HTERT RPE-1 (cell line): ENCODE measurements around the gene CLSTN2.

Source experiments
- in situ Hi-C: fragments of 300-500 bp; cut with MboI; formaldehyde crosslinking; loops from 4 replicates; pipeline ENCODE4 v1.14.3; 2020; ENCODE audit warnings: low sequenced_read_pairs

CLSTN2 gene

DNA sequence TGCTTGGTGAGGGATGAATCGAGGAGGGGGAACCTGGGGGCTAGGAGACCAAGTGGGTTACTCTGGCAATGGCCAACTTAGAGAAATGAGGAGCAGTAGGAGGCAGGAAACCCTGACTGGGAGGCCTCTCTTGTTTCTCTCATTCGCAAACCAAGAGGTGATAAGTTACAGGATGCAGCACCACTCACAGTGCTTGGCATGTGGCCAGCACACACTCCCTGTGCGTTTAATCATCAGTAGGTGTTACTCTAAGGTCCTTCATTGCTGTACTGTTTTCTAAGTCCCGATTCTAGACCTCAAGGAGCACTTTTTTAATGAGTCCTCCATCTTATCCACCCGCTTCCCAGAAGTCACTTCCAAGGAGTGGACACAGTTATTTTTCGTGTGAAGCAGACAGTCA lies 428.8 kb downstream of the CLSTN2 start:
- in situ Hi-C loops, result no loop called here

DNA sequence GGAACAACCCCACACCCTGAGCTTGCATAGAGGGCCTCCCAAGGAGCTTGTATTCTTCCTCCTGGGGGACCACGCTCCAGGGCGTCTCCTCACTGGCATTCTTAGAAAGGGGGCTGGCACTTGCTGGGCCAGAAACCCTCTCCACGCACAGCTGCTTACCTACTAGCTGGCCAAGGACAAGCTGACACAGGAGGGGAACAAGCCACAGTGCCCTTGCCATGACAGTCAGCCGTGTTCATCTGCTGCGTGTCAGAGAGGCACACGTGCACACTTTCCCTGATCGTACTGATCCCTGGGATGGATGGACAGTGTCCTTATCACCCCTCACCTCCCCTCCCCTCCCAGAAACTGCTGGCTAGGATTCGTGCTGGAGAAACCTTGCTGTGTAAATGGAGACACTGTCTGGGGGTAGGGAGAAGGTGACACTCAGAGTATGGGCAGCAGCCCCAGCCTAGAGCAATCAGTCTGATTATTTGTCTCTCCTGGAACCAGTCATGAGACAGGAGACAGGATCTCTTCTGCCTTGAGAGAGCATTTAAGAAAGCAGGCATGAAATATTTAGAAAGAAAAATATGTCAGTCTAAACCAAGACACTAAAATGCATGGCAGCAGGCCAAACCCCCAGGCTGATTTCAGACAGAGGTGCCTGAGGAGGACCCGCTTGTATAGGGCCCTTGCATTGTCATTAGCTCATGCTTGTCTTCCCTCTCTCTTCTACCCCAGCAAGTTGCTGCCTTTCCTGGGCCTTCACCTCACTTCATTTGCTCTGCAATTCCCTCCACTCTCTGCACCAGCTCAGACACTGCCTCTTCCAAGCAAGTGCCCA lies 431.1 kb downstream of the CLSTN2 start:
- in situ Hi-C loops, result no loop called here

DNA sequence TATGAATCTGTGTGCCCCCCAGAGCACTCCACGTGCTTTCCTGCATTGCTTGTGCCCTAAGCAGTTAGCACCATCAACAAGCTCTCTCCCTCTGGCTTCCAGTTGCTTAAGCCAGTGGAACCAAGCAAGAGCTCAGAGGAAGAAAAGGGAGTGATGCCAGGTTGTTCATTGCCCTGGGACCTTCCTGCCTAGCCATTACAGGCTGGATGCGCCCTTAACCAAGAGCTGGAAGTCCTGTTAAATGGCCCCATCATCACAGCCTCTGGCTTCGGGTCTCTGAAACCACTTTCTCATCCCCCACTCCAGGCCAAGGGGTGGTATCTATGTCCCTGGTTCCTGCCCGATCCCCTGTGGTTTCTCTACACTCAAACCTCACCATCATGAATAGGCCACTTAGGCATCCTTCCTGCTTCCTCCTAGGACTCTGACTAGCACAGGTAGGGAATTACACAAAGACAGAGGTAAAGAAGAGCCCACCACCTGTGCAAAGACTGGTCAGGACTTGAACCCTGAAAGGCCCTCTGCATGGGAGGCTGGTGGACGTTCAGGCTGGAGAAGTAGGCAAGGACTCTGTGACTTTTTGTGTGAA lies 433.3 kb downstream of the CLSTN2 start:
- in situ Hi-C loops, result no loop called here

DNA sequence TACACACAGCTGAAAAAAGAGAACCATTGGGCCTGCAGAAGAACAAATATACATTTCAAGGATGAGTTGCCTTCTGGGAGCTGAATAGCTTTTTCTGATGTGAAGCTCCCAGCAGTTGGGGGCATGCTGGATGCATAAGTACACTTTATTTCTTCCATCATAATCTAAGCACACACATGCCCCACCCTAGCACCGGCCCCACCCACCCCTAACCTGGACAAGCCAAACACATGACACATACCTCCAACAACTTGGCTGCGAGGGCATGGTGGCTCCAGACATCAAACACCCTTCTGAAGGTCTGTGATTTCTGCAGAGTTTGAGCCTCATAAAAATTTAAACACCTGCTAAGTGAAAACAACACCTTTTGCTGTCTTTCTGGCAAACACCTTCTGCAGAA lies 435.7 kb downstream of the CLSTN2 start:
- in situ Hi-C loops, result no loop called here

DNA sequence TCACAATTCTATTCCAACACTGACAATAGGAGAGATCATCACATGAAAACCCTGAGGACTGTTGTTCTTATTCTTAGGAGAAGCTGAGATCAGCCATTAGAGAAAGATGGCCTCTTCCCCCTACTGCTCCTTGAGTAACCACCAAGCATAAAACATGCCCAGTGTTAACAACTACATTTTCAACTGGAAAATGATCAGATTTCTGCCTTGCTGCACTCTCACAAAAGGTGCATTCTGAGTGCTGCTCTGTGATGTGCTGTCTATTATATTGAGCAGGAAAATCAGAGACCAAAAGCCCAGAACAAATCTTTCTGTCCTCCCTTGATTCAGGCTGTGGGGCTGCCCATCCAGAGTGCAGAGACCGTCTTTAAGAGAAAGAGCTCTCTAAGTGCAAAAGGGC lies 438.2 kb downstream of the CLSTN2 start:
- in situ Hi-C loops, result no loop called here

DNA sequence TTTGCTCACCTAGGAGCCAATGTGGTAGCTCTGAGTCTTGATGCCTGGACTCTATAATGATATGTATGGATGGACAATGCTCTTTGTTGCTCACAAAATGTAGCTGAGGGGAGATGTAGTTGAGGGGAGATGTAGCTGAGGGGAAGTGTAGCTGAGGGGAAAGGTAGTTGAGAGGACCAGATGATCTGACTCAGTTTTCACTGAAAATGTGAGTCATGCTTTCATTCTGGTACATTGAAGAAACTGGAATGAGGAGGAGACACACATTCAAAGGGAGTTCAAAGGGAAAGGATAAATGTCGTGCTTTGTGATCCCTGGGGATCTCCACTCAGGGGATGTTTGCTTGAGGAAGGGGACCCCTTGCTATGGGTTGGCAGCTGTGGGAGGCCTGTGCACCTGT lies 440.0 kb downstream of the CLSTN2 start:
- in situ Hi-C loops, result no loop called here

DNA sequence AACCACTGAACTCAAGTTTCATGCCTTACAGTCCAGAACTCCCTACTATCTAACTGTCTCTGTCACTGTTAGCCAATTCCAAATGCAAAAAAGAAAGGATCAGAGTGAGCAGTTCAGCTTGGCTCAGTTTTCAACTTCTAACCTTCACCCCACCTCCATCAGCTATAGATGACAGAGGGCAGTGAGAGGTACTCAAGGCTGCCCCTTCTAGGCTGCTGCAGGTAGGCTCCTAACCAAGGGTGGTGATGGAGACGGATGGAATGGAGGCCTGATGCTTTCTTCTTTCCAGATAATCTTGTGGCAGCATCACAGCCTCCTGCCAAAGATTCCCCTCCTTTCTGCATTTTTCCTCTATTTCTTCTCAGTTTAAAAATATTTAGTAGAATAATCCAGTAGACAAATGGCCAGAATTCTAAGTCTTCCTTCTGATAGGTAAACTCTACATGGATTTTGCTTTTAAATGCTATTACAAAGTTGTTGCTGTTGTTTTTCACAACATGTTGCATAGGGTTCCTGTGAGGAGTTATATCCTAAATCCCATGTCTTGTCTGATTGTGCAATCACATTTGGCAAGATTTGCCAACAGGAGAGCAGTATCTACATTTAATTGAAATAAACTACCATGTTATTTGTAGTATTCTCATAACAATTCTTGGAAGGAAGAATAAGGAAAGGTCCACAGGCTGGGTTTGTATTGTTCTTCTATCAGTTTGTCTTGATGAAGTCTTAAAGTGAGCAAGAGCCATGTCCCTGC lies 441.3 kb downstream of the CLSTN2 start:
- in situ Hi-C loops, result no loop called here

DNA sequence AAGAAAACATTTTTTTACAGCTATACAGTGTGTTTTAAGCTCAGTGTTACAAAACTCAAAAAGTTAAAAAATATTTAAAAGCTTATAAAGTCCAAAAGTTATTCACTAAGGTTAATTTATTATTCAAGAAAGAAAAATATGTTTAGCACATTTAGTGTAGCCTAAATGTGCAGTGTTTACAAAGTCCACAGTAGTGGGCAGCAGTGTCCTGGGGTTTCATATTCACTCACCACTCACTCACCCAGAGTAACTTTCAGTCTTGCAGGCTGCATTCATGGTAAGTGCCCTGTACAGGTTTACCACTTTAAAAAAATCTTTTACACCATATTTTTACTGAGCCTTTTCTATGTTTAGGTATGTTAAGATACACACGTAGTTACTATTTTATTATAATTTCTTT lies 442.7 kb downstream of the CLSTN2 start:
- in situ Hi-C loops, result no loop called here

DNA sequence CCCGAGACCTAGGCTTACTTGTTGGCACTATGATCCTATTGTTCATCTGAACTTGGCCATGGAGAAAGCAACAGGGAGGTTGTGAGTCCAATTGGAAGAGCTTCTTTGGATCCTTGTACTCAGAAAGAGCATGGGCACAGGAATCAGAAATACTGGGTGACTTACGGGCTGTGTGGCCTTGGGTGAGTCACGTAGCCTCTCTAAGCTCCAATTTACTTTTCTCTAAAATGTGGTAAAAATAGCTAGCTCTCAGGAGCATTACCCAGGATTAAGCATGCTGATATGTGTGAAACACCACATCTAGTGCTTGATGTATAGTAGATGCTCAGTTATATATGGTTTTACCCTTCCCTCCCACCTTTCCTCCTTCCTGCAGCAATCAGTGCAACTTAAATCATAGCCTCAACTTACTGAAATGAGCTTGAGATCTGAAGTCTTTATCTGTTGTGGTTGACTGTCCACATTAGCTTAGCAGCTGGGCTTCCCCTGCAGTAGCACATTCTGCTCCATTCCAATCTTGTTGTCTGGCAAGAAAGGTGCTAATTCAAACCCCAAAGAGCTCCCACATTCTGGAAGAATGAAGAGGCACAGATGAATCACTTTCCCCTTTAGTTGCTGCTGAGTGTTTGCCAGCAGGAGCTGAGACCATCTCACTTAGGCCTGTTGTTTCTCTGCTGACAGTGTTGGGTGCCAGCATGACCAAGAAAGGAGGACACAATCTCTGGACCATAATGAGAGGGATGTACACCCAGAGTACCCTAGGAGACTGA lies 443.8 kb downstream of the CLSTN2 start:
- in situ Hi-C loops, result no loop called here

DNA sequence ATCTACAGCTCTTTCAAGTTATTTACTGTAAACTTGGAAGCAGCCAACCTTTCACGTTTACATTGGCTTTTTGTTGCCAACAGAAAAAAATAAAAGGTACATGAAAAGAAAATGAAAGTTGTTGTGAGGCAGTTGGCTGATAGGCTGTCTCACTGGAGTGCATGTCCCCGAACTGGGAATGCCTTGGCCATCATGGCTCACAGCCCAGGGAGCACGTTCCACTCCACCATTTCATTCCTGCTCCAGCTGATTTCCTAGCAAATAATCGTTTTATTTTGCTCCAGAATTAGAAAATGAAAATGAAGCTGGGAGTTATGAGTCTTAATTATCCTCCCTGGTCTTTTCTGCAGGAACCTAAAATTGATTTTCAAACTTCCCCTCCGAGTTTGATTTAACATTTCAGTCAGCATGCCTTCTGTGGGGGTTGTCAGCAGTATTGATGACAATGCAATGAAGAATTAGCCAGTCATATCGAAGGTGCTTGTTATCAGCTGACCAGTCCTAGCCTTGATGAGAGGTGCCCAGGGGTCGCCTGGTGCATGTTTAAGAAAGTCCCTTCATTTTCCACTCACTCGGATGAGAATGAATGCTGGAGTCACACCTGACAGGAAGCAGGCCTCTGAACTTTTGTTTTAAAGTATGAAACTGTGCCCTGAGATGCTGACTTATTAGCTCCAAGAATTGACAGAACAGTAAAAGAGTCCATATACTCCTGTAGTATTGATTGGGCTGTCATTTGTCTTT lies 449.2 kb downstream of the CLSTN2 start:
- in situ Hi-C loops, result no loop called here

DNA sequence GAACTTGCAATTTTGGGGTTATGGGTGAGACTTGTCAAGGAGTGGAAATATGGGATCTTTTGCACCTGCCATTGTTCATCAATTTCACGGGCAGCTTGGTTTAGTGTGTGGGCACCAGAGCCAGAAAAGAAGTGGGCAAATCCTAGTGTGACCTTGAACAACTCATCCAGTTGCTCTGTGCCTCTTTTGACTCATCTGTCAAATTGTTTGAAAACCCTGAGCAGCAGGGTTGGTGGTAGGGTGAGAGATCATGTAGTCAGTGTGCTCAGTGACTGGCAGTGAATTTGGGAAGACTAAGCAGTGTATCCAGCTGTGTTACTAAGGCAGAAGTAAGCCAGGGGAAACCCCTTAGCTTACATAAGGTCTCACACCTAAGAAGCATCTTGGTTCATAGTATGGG lies 449.9 kb downstream of the CLSTN2 start:
- in situ Hi-C loops, result no loop called here

DNA sequence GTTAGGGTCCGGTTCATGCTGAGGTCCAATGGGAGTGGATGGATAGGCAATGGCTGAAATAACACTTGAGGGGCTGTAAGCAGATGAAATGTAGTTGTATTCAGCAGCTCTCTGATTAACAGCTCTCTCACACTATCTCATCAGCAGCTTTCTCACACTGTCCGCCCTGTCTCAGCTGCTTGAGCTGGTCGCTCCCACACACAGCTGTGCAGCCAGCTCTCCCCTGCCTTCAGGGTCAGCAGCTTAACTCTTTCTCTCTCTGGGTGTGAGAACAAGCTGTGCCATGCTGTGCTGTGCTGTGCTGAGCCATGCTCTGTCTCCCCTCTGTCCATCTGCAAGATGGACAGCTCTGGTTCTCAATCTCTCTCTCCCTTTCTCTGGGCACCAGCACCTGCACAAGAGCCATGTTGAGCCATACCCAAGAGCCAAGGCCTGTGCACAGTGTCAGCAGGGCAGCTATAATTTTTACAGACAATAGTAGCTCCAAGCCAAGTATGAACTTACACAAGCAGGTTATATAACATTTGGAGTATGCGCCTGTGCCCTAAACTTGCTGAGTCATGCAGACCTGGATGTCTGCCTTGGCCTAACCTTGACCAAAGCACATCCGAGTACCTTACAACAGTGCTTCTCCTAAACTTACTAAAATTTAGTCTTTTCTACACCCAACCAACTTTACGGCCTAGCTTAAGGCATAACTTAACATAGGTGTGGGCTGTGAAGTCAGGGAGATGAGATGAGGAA lies 451.5 kb downstream of the CLSTN2 start:
- in situ Hi-C loops, result no loop called here

DNA sequence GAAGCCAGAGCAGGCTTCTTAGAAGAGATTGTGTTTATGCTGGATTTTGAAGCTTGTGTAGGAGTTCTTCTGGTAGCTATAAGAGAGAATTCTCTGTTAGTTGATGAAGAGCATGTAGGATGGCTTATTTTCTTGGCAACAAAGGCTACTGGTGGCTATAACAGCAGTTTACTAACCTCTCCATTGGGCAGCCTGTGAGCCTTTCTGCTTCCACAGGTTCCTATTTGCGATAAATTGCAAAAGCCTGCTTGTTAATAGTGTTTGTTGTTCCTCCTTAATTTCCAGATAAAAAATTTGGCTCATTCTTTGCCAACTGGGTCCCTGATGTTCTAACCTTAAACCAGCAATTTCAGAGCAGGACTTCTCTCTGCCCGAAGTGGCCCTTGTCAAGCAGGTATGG lies 452.3 kb downstream of the CLSTN2 start:
- in situ Hi-C loops, result no loop called here

DNA sequence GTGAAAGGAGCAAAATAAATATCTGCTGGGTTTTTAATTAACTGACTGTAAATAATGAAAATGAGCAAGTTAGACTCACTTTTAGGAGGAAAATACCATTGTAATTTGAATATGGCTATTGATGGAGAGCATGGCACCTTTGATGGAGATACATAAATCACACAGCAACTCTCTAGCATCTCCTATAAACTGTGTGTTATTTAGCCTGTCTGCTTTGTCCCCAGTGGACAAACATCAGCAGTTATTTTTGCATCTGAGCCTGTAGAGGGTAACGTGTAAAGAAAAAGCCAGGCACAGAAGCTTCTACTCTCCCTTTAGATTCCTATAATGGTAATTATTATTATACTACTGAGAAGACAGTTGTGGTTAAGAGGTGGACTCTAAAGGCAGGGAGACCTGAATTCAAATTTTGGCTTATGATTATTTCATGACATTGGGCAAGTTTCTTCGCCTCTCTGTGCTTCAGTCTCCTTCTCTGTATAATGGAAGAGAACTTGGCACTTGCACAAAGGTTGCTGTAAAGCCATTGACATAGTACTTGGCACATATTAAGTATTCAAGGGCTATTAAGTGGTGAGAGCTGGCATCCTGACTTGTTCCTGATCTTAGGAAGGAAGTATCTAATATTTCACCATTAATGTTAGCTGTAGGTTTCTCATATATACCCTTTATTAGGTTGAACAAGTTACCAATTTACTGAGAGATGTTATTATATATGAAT lies 453.4 kb downstream of the CLSTN2 start:
- in situ Hi-C loops, result no loop called here

DNA sequence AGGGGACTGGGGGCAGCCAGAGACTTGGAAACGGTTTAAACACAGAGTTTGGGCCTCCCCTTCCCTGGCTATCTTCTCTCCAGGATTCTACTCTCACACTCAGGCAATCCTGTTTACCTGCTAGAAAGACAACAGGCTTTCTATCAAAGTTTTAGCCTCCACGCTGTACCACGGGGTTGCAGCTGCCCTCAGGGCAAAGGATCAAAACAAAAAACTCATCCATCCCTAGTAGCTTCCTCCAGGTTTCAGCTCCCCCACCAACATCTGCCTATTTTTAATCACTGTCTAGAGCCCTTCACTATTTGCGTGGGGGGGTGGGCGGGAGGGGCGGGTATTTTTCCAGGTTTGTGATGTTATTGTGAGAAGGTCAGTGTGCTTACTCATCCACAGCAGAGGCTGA lies 456.1 kb downstream of the CLSTN2 start:
- in situ Hi-C loops, result no loop called here

DNA sequence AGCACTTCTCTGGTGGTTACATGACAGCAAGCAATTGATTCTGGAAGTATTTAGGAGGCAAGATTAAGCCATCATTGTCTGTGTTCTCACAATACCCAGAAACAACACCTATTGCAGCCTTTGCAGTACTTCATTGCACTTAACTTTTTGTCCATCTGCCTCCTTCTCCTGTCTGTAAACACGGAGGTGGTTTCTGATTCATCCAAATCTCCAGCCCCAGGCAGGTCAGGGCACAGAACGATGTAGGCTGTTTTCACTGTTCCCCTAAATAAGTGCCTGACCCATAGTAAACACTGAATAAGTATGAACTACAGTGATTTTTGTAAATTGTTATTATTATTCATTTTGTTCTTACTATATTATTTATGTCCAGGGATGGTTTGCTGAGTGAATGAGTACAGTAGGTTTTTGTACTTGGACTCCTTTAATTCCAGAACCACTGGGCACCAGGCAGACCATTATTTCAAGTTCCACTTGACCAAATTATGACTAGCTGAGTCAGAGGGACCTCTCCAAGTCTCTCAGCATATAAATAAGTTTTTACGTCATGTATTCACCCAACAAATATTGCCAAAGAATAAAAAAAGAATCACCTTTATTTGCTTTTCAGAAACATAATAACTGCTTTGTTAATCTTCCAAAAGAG lies 459.6 kb downstream of the CLSTN2 start:
- in situ Hi-C loops, result no loop called here

DNA sequence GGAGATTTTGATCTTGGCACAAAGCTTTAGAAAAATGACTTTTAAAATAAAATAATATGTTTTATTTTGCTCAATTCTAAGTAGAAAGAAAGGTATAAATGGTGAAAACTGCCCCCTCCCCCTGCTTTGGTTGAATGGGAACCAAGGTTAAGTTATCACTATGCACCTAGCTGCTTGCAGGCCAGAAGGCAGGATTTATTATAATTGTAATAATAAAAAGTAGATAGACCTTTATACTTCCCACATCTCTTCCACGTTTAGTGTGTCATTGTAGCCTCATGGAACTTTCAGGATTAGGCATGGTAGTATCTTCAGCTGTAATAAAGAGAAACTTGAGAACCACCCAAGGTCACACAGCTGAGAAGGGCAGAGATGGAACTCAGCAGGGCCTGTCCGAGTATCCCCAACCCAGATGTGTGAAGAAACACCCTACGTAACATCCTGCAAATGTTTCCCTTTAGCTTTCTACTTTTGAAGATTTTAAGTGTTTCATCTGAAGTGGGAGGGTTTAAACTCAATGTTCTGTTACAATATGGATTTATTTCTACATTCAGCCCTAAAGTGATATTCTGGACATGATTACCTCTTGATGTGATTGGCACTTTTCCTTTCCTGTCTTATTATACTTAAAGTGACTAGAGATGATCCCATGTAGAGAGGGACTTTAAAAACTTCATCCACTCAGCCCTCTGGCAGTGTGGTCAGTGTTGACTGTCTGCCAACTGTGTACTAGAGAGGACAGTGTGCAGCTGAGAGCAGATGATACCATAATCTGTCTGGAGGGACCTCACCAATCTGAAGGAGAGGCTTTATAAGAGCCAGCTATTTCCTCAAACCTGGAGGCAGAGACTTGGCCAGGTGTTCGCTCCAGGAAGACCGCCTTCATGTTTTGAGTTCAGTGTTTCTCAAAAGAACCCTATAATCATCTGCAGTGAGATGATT lies 460.4 kb downstream of the CLSTN2 start:
- in situ Hi-C loops, result no loop called here

DNA sequence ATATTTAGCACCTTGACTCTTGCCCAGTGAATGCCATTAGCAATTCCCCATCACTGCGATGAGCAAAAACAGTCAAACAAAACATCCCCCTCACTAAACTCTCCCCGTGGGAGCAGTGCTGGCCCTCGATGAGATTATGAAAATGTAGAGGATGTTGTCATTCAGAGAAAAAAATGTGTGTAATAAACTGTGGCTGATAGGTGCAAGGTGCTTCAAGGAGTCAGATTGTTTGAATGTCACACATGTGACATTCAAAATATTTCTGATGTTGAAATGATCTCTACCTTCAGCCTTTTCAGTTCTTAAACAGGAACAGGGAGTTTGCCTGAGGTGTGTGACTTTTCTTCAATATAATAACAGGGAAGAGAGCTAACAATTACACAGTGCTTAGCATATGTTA lies 461.1 kb downstream of the CLSTN2 start:
- in situ Hi-C loops, result no loop called here
